LNCaP clone FGC (cell line): ENCODE measurements around the gene PTPN5.

ENCODE experiments used
- DNase-seq: peaks from one replicate; pipeline ENCODE4 v3.0.0-alpha.2; 2011; ENCODE audit warnings: low read depth
- H3K4me3 ChIP-seq: 2 replicates; pipeline ENCODE4 v1.5.1; 2011; ENCODE audit warnings: mild to moderate bottlenecking, low read depth, low read length, control low read depth
- CTCF ChIP-seq: IDR thresholded peaks from 2 replicates; pipeline ENCODE4 v1.5.1; 2012; ENCODE audit warnings: mild to moderate bottlenecking; ENCODE audit not compliant: control insufficient read depth, insufficient read depth; ENCODE audit errors: extremely low read depth

Gene PTPN5

GRCh38 chr11:18722293-18722637 is 69.3 kb downstream of the PTPN5 start:
- DNase-seq: no peak
- no peak overlapping the region for H3K4me3 ChIP-seq
- no peak for TF ChIP-seq CTCF

GRCh38 chr11:18721561-18722292 is 69.9 kb downstream of the PTPN5 start:
- no peak for DNase-seq
- no peak overlapping the region for H3K4me3 ChIP-seq
- peak; percentile 30 for TF ChIP-seq CTCF

GRCh38 chr11:18720808-18721560 is 70.6 kb downstream of the PTPN5 start:
- H3K4me3 ChIP-seq: no peak overlapping the region
- TF ChIP-seq CTCF: no peak
- no peak for DNase-seq

GRCh38 chr11:18720091-18720807 is 71.3 kb downstream of the PTPN5 start:
- no peak for DNase-seq
- H3K4me3 ChIP-seq: no peak overlapping the region
- TF ChIP-seq CTCF: no peak

GRCh38 chr11:18715476-18715875 is 76.1 kb downstream of the PTPN5 start:
- no peak for TF ChIP-seq CTCF
- DNase-seq: no peak

GRCh38 chr11:18714443-18714780 is 77.2 kb downstream of the PTPN5 start:
- H3K4me3 ChIP-seq: no peak overlapping the region
- no peak for DNase-seq
- TF ChIP-seq CTCF: no peak

More at GRCh38 chr11:18715476-18715875, 76.1 kb downstream of the PTPN5 start:
- H3K4me3 ChIP-seq: no peak overlapping the region
